Measurements from ENCODE around the gene IL36RN. TPM values are rescaled to one million over a fixed set of nuclear protein-coding genes. Genes with fewer than 3 reads are reported as not detected.

Gene IL36RN
- total RNA-seq = not detected

DNA sequence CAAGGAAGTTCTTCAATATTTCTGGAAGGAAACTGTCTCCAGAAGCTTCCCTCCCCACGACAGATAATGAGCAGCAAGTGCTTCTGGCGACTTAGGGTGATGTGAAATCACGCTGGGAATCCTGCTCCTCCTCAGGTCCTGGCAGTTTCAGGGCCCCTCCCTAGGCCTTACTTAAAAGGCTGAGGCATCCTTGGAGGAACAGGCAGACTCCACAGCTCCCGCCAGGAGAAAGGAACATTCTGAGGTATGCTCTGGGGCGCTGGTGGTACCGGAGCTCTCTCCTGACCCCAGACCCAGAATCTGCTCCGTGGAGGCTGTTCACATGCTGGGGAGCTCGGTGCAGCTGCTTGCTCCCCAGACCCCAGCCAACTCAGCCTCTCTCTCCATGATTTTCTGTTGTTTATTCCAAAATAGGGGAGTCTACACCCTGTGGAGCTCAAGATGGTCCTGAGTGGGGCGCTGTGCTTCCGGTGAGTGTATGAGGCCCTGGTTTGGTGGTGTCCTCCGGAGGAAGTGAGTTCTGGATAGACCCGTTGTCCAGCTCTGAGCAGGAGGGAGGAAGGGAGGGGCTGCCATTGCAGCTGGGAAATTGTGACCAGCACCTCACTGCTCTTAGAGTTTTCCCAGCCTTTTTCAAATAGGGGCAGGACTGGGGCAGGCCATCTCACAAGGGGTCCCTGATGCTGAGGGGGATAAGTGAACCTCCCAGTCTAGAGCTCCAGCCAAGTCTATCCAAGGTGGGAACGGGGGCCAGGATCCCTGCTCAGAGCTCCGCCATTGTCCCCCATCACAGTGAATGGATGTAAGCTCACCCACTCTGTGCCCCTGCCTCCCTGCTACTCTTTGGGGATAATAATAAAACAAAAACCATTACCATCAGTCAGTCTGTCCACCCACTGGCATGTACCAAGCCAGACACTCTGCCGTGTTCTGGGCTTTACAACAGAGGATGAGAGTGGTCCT, at the start of gene IL36RN:
Gene IL36RN, plus strand, starts transcription at position 201 of the 963 bp plus-strand sequence. Its CDS starts 241 bp downstream, at position 442.
- TF ChIP-seq, protein P1, sequence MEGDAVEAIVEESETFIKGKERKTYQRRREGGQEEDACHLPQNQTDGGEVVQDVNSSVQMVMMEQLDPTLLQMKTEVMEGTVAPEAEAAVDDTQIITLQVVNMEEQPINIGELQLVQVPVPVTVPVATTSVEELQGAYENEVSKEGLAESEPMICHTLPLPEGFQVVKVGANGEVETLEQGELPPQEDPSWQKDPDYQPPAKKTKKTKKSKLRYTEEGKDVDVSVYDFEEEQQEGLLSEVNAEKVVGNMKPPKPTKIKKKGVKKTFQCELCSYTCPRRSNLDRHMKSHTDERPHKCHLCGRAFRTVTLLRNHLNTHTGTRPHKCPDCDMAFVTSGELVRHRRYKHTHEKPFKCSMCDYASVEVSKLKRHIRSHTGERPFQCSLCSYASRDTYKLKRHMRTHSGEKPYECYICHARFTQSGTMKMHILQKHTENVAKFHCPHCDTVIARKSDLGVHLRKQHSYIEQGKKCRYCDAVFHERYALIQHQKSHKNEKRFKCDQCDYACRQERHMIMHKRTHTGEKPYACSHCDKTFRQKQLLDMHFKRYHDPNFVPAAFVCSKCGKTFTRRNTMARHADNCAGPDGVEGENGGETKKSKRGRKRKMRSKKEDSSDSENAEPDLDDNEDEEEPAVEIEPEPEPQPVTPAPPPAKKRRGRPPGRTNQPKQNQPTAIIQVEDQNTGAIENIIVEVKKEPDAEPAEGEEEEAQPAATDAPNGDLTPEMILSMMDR (IDR thresholded peaks at IDR 0.05; ENCODE audit: low read depth) = no peak

DNA sequence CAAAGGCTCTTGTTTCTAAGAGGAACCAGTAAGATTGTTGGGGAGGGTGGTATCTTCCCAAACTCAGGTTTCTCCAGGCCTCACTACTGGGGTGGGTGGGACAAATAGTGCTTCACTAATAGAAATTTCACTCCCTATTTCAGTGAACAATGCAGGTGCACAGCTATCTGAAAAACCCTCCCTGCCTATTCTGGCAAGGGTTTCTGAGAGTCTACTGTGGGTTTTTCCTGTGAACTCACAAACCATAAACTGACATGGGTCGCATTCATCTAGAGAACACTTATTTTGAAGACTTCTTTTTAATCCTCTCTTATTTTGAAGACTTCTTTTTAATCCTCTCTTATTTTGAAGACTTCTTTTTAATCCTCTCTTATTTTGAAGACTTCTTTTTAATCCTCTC, 49.4 kb upstream of the IL36RN start:
- TF ChIP-seq, protein P1 (IDR thresholded peaks at IDR 0.05; ENCODE audit: low read depth) = no peak

DNA sequence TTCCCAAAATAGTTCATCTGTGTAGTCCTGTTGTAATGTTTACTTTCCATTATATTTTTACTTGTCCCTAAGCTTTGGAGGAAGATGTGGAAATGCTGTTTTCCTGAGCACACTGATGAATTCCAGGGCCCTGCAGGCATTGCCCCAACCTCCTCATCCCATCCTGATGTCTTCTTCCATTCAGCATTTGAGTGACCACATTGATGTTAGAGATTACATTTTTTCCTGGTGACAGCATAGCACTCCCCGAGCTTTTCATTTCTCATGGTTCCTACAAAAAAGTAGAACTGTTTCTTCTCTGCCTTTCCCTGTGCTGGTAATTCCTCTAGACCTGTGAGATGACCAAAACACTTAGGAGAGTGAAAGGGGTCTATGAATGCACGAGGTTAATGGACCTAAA, 48.9 kb upstream of the IL36RN start:
- TF ChIP-seq, protein P1 (IDR thresholded peaks at IDR 0.05; ENCODE audit: low read depth) = no peak

DNA sequence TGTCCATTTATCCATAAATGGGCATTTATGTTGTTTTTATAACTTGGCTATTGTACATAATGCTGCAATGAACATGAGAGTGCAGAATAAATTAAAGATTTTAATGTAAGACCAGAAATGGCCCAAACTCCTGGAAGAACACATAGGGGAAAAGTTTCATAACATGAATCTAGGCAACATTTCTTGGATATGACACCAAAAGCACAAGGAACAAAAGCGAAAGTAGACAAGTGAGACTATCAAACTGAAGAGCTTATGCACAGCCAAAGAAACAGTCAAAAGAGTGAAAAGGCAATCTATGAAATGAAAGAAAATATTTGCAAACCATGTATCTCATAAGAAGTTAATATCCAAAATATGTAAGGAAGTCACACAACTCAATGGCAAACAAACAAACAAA, 47.9 kb upstream of the IL36RN start:
- TF ChIP-seq, protein P1 (IDR thresholded peaks at IDR 0.05; ENCODE audit: low read depth) = no peak

DNA sequence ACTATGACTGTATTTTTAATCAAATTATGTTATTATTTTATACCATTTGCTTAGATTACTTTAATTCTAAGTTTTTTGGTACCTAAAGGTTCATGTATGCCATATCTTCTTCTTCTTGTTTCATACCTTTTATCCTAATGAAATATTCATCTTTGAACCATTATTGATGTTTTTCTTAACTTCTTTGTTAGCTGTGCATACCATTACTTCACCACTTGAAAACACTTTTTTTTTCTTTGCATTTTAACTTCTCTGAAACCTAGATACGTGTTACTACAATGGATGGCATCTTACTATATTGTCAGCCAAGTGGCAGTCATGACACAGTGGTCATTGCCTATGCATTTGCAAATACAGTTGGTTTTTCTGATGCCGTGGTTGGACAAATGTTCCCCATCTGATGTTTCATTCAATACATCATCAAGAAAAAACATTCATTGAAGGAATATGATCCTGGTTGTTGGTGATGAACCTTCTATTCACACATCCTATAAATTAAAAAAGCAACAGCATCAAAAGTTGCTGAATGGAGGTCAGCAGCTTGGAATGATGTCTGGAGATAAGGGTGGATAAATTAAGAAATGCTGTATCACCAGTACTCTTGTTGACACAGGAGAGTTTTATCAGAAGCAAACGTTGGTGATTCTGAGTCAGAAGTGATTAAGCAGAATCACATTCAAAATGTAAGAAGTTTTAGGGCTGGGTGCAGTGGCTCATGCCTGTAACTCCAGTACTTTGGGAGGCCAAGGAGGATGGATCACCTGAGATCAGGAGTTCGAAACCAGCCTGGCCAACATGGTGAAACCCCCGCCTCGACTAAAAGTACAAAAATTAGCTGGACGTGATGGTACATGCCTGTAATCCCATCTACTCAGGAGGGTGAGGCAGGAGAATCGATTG, 46.3 kb upstream of the IL36RN start:
- TF ChIP-seq, protein P1 (IDR thresholded peaks at IDR 0.05; ENCODE audit: low read depth) = no peak

DNA sequence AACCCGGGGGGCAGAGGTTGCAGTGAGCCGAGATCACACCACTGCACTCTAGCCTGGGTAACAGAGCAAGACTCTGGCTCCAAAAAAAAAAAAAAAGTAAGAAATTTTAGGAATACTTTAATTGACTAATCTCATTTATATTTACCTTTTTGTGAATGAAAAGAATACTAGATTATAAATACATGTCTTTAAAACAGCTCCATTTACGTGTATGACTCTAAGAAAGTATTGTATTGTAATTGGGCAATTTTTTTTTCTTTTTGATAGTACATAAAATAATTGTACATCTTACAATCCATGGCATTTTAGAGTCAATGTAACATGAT, 45.7 kb upstream of the IL36RN start:
- TF ChIP-seq, protein P1 (IDR thresholded peaks at IDR 0.05; ENCODE audit: low read depth) = no peak

DNA sequence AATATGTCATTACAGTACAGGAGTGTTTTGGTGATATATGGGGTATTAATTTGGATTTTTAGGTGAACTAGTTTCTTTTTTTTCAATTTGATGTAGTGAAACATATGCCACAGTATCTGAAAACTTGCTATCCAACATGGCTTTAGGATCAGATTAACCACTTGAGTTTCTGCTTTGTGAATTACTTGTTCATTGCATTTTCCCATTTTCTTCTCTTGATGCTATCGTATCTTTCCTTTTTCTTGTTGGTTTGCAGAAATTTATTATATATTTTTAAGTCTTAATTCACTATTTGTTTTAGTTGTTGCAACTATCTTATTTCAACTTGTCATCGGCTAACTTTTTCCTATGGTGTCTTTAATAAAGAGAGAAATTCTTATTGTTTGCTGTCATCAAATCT, 44.9 kb upstream of the IL36RN start:
- TF ChIP-seq, protein P1 (IDR thresholded peaks at IDR 0.05; ENCODE audit: low read depth) = no peak
